ENCODE data around the gene AGO1.
A peak's percentile ranks its signal among the peaks of the same experiment; 100 is the strongest.

The AGO1 gene

DNA sequence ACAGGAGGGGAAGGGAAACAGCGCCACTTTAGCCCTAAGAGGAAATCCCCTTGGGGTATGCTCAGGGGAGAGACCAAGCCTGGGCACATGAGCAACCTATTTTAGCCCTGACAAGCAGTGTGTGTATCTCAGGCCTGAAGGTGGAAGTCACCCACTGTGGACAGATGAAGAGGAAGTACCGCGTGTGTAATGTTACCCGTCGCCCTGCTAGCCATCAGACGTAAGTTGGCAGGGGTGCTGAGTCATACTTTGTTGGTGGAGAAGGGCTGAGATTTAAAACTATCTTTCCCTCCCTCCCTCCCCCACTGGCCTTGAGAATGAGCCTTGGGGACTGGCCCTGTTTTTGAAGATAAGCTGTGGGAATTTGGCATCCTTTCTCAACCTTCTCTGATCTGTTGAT lies 11.2 kb downstream of the AGO1 start:
- no peak for TF ChIP-seq SUZ12 (IDR thresholded peaks at IDR 0.05; ENCODE audit: extremely low read depth, insufficient read depth, insufficient read length)
- H3K36me3 ChIP-seq (ENCODE audit: insufficient read depth, insufficient read length, low read length) = peaks cover 95% of the 10 kb centered on the region
- H3K4me1 ChIP-seq (ENCODE audit: insufficient read depth, insufficient read length) = peaks cover 5% of the 10 kb centered on the region
- DNase-seq (ENCODE audit: low read depth, low spot score) = no peak
- H3K9ac ChIP-seq (ENCODE audit: insufficient read length, low read depth) = no peak overlapping the region
- H3K27me3 ChIP-seq (ENCODE audit: insufficient read depth, insufficient read length) = no peaks in the 10 kb centered on the region
- no peak overlapping the region for H3K4me3 ChIP-seq (ENCODE audit: insufficient read length, low read depth)
- no peaks in the 10 kb centered on the region for H3K9me3 ChIP-seq (ENCODE audit: insufficient read depth, low read length)

- Histone ChIP-seq H3K27me3 (ENCODE audit: insufficient read depth, insufficient read length) (no peaks in the 10 kb centered on the region), H3K9me3 (ENCODE audit: insufficient read depth, low read length) (no peaks in the 10 kb centered on the region), H3K4me3 (ENCODE audit: insufficient read length, low read depth) (no peak overlapping the region), H3K9ac (ENCODE audit: insufficient read length, low read depth) (no peak overlapping the region), H3K4me1 (ENCODE audit: insufficient read depth, insufficient read length) (peaks cover 5% of the 10 kb centered on the region), H3K36me3 (ENCODE audit: insufficient read depth, insufficient read length, low read length) (peaks cover 95% of the 10 kb centered on the region)
- TF ChIP-seq YY1 (IDR thresholded peaks at IDR 0.05; ENCODE audit: insufficient read depth, insufficient read length) (no peak), ZNF274 (IDR thresholded peaks at IDR 0.05; ENCODE audit: low read depth, low read length) (no peak), SUZ12 (IDR thresholded peaks at IDR 0.05; ENCODE audit: extremely low read depth, insufficient read depth, insufficient read length) (no peak)
- DNase-seq (ENCODE audit: low read depth, low spot score) = no peak
These were observed 11.6 kb downstream of the AGO1 start for GRCh38 chr1:35894656-35895055.

DNA sequence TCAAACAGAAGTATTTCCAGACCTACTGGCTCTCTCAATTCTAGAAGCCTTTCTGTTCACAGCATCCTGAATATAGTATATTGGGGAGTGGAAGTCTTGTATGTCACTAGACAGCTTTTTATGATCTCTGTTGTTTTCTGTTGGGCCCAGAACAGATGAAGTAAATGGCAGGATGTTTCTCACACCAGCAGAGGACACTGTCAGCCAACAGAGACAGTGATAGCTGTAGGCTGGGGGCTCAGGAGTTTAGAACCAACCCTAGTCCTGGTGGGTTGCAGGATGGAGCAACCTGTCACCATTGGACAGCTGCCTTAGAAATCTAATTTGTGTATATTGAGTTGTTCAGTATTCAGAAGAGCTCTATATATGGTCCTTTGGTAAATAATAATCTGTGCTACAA lies 16.9 kb downstream of the AGO1 start:
- TF ChIP-seq SUZ12 (IDR thresholded peaks at IDR 0.05; ENCODE audit: extremely low read depth, insufficient read depth, insufficient read length) (no peak), ZNF274 (IDR thresholded peaks at IDR 0.05; ENCODE audit: low read depth, low read length) (no peak), YY1 (IDR thresholded peaks at IDR 0.05; ENCODE audit: insufficient read depth, insufficient read length) (no peak)
- H3K36me3 ChIP-seq (ENCODE audit: insufficient read depth, insufficient read length, low read length) = peaks cover 90% of the 10 kb centered on the region
- DNase-seq (ENCODE audit: low read depth, low spot score) = no peak

DNA sequence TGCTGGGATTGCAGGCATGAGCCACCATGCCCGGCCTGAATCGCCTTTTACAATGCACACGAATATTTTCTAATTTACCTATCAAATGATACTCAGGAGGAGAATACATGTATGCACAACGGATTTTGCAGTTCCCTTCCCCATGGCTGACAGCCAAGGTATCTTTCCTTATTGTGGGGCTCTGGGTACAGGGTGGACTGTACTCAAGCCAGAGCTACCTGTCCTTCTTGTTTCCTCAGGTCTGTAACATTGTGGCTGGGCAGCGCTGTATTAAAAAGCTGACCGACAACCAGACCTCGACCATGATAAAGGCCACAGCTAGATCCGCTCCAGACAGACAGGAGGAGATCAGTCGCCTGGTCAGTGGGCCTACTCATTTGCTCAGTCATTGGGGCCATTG lies 18.2 kb downstream of the AGO1 start:
- no peak for DNase-seq (ENCODE audit: low read depth, low spot score)
- Histone ChIP-seq H3K4me3 (ENCODE audit: insufficient read length, low read depth) (no peak overlapping the region), H3K27me3 (ENCODE audit: insufficient read depth, insufficient read length) (no peaks in the 10 kb centered on the region), H3K9ac (ENCODE audit: insufficient read length, low read depth) (no peak overlapping the region), H3K36me3 (ENCODE audit: insufficient read depth, insufficient read length, low read length) (peaks cover 91% of the 10 kb centered on the region), H3K4me1 (ENCODE audit: insufficient read depth, insufficient read length) (no peaks in the 10 kb centered on the region), H3K9me3 (ENCODE audit: insufficient read depth, low read length) (no peaks in the 10 kb centered on the region)
- TF ChIP-seq YY1 (IDR thresholded peaks at IDR 0.05; ENCODE audit: insufficient read depth, insufficient read length) (no peak), ZNF274 (IDR thresholded peaks at IDR 0.05; ENCODE audit: low read depth, low read length) (no peak), SUZ12 (IDR thresholded peaks at IDR 0.05; ENCODE audit: extremely low read depth, insufficient read depth, insufficient read length) (no peak)

More for the DNA sequence above, 16.9 kb downstream of the AGO1 start:
- H3K4me1 ChIP-seq (ENCODE audit: insufficient read depth, insufficient read length) = no peaks in the 10 kb centered on the region
- no peaks in the 10 kb centered on the region for H3K27me3 ChIP-seq (ENCODE audit: insufficient read depth, insufficient read length)
- H3K9ac ChIP-seq (ENCODE audit: insufficient read length, low read depth) = no peak overlapping the region
- H3K4me3 ChIP-seq (ENCODE audit: insufficient read length, low read depth) = no peak overlapping the region
- H3K9me3 ChIP-seq (ENCODE audit: insufficient read depth, low read length) = no peaks in the 10 kb centered on the region

- peaks cover 91% of the 10 kb centered on the region for H3K36me3 ChIP-seq (ENCODE audit: insufficient read depth, insufficient read length, low read length)
- H3K4me1 ChIP-seq (ENCODE audit: insufficient read depth, insufficient read length) = no peaks in the 10 kb centered on the region
These were observed 19.7 kb downstream of the AGO1 start for GRCh38 chr1:35902671-35903070.

GRCh38 chr1:35914717-35915116 lies 31.7 kb downstream of the AGO1 start:
- DNase-seq (ENCODE audit: low read depth, low spot score) = peak; percentile 33
- Histone ChIP-seq H3K4me3 (ENCODE audit: insufficient read length, low read depth) (no peak overlapping the region), H3K9ac (ENCODE audit: insufficient read length, low read depth) (no peak overlapping the region), H3K9me3 (ENCODE audit: insufficient read depth, low read length) (no peaks in the 10 kb centered on the region), H3K27me3 (ENCODE audit: insufficient read depth, insufficient read length) (no peaks in the 10 kb centered on the region), H3K36me3 (ENCODE audit: insufficient read depth, insufficient read length, low read length) (peaks cover 87% of the 10 kb centered on the region), H3K4me1 (ENCODE audit: insufficient read depth, insufficient read length) (peaks cover 14% of the 10 kb centered on the region)
- no peak for TF ChIP-seq YY1 (IDR thresholded peaks at IDR 0.05; ENCODE audit: insufficient read depth, insufficient read length)
- no peak for TF ChIP-seq SUZ12 (IDR thresholded peaks at IDR 0.05; ENCODE audit: extremely low read depth, insufficient read depth, insufficient read length)
- TF ChIP-seq ZNF274 (IDR thresholded peaks at IDR 0.05; ENCODE audit: low read depth, low read length) = no peak

More at GRCh38 chr1:35902671-35903070, 19.7 kb downstream of the AGO1 start:
- Histone ChIP-seq H3K9me3 (ENCODE audit: insufficient read depth, low read length) (no peaks in the 10 kb centered on the region), H3K27me3 (ENCODE audit: insufficient read depth, insufficient read length) (no peaks in the 10 kb centered on the region), H3K9ac (ENCODE audit: insufficient read length, low read depth) (no peak overlapping the region), H3K4me3 (ENCODE audit: insufficient read length, low read depth) (no peak overlapping the region)
- TF ChIP-seq YY1 (IDR thresholded peaks at IDR 0.05; ENCODE audit: insufficient read depth, insufficient read length) (no peak), SUZ12 (IDR thresholded peaks at IDR 0.05; ENCODE audit: extremely low read depth, insufficient read depth, insufficient read length) (no peak), ZNF274 (IDR thresholded peaks at IDR 0.05; ENCODE audit: low read depth, low read length) (no peak)
- DNase-seq (ENCODE audit: low read depth, low spot score) = no peak

GRCh38 chr1:35915693-35916092 lies 32.7 kb downstream of the AGO1 start:
- Histone ChIP-seq H3K9ac (ENCODE audit: insufficient read length, low read depth) (no peak overlapping the region), H3K27me3 (ENCODE audit: insufficient read depth, insufficient read length) (no peaks in the 10 kb centered on the region), H3K4me3 (ENCODE audit: insufficient read length, low read depth) (no peak overlapping the region), H3K4me1 (ENCODE audit: insufficient read depth, insufficient read length) (peaks cover 19% of the 10 kb centered on the region), H3K9me3 (ENCODE audit: insufficient read depth, low read length) (no peaks in the 10 kb centered on the region), H3K36me3 (ENCODE audit: insufficient read depth, insufficient read length, low read length) (peaks cover 87% of the 10 kb centered on the region)
- TF ChIP-seq YY1 (IDR thresholded peaks at IDR 0.05; ENCODE audit: insufficient read depth, insufficient read length) (no peak), SUZ12 (IDR thresholded peaks at IDR 0.05; ENCODE audit: extremely low read depth, insufficient read depth, insufficient read length) (no peak), ZNF274 (IDR thresholded peaks at IDR 0.05; ENCODE audit: low read depth, low read length) (no peak)
- no peak for DNase-seq (ENCODE audit: low read depth, low spot score)

GRCh38 chr1:35923791-35924221 lies 40.8 kb downstream of the AGO1 start:
- no peak for TF ChIP-seq ZNF274 (IDR thresholded peaks at IDR 0.05; ENCODE audit: low read depth, low read length)
- no peak for TF ChIP-seq SUZ12 (IDR thresholded peaks at IDR 0.05; ENCODE audit: extremely low read depth, insufficient read depth, insufficient read length)
- TF ChIP-seq YY1 (IDR thresholded peaks at IDR 0.05; ENCODE audit: insufficient read depth, insufficient read length) = no peak
- Histone ChIP-seq H3K36me3 (ENCODE audit: insufficient read depth, insufficient read length, low read length) (peaks cover 92% of the 10 kb centered on the region), H3K9ac (ENCODE audit: insufficient read length, low read depth) (no peak overlapping the region), H3K4me1 (ENCODE audit: insufficient read depth, insufficient read length) (peaks cover 13% of the 10 kb centered on the region), H3K27me3 (ENCODE audit: insufficient read depth, insufficient read length) (no peaks in the 10 kb centered on the region), H3K9me3 (ENCODE audit: insufficient read depth, low read length) (no peaks in the 10 kb centered on the region), H3K4me3 (ENCODE audit: insufficient read length, low read depth) (no peak overlapping the region)
- no peak for DNase-seq (ENCODE audit: low read depth, low spot score)

Measured in NT2/D1 (cell line).